ENCODE measurements around the gene PHOSPHO1.
A peak's percentile ranks its signal among the peaks of the same experiment; 100 is the strongest.

PHOSPHO1 gene

DNA sequence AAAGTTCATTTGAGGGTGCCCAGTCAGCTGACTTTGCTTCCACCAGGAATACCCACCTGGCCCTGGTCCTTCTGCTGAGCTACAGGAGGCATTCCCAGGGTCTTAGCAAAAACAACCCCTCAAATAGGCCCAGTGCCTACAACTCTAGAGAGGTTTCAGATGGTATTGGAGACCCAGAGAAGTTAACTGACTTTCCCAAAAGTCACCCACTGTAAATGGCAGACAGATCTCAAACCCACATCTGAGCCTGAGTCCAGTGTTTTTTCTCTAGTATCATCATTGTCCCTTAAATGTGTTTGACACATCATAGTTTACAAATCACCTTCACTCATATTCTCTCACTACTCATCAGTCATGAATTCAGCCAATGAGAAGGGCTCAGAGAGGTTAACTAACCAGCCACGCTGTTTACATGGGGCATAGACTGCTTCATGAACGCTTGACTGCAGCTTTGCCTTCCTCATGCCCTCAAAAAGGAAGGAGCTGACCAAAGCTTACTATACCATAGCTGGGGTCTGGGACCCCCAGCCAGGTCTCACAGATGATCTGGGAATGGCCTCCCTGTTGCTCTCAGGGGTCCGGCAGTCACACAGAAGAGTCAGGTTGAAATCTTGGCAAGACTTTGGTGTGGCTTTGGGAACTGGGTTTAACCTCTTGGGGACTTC is 3.7 kb downstream of the PHOSPHO1 start:
- peaks cover 85% of the 10 kb centered on the region for H3K27me3 ChIP-seq (ENCODE audit: control insufficient read depth, insufficient read depth, low read length)
- no peak overlapping the region for H3K9ac ChIP-seq (ENCODE audit: low read depth, low read length)

DNA sequence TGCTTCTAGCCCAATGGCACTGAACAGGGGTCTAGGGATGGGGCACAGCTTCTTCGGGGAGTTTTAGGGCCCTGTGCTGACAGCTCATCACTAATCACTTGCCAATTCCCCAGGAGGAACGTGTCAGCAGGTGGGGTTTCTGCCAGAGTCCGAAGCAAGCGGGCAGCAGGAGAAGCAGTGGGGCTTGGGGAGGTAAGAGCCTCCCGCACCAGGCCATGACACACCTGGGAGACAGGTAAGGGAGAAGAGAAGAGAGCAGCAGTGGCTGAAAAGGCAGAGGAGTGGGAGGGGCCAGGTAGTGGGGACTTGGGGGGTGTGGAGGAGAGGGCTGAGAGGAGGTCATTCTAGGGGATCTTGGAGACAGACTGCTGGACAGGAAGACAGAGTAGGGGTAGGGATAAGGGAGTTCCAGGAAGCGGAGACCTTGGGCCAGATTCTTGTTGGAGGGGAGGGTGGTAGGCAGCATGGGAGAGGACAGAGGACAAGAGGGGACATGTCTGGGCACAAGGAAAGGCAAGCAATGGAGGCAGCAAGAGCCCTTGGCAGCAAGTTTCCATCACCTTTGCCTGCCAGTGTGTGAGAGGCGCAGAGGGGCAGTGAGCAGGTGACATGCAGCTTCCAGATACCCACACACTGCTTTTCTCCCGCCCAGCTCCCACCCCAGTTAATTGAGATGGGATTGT is 4.9 kb downstream of the PHOSPHO1 start:
- Histone ChIP-seq H3K27me3 (ENCODE audit: control insufficient read depth, insufficient read depth, low read length) (peaks cover 76% of the 10 kb centered on the region), H3K36me3 (ENCODE audit: control insufficient read depth, insufficient read depth, low read length) (no peaks in the 10 kb centered on the region), H3K4me1 (ENCODE audit: control insufficient read depth, insufficient read depth, low read length) (peaks cover 4% of the 10 kb centered on the region), H3K4me3 (ENCODE audit: low read depth, low read length) (no peak overlapping the region), H3K9ac (ENCODE audit: low read depth, low read length) (no peak overlapping the region), H3K9me3 (ENCODE audit: control insufficient read depth, insufficient read depth, low read length) (no peaks in the 10 kb centered on the region)

More for the DNA sequence above, 3.7 kb downstream of the PHOSPHO1 start:
- H3K9me3 ChIP-seq (ENCODE audit: control insufficient read depth, insufficient read depth, low read length), result no peaks in the 10 kb centered on the region
- H3K36me3 ChIP-seq (ENCODE audit: control insufficient read depth, insufficient read depth, low read length), result no peaks in the 10 kb centered on the region
- H3K4me1 ChIP-seq (ENCODE audit: control insufficient read depth, insufficient read depth, low read length), result peaks cover 4% of the 10 kb centered on the region
- no peak overlapping the region for H3K4me3 ChIP-seq (ENCODE audit: low read depth, low read length)

DNA sequence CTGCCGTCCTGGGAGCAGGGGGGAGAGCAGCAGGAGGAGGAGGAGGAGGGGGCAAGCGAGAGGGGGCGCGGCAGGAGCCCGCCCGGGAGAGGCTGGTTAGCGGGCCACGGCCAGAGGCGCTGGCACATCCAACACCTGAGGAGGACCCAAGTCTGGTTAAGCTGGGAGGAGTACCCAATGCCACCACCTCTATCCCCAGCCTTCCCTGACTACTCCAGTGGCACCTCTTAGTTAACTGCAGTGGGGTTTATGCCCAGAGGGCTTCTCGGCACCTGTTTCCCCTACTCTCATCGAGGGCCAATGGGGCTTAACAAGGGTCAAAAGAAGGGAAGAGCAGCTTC is 5.6 kb downstream of the PHOSPHO1 start:
- peak overlapping the region; percentile 49 for H3K4me3 ChIP-seq (ENCODE audit: low read depth, low read length)
- no peak overlapping the region for H3K9ac ChIP-seq (ENCODE audit: low read depth, low read length)
- no peaks in the 10 kb centered on the region for H3K36me3 ChIP-seq (ENCODE audit: control insufficient read depth, insufficient read depth, low read length)
- no peaks in the 10 kb centered on the region for H3K9me3 ChIP-seq (ENCODE audit: control insufficient read depth, insufficient read depth, low read length)
- peaks cover 71% of the 10 kb centered on the region for H3K27me3 ChIP-seq (ENCODE audit: control insufficient read depth, insufficient read depth, low read length)
- peaks cover 4% of the 10 kb centered on the region for H3K4me1 ChIP-seq (ENCODE audit: control insufficient read depth, insufficient read depth, low read length)

DNA sequence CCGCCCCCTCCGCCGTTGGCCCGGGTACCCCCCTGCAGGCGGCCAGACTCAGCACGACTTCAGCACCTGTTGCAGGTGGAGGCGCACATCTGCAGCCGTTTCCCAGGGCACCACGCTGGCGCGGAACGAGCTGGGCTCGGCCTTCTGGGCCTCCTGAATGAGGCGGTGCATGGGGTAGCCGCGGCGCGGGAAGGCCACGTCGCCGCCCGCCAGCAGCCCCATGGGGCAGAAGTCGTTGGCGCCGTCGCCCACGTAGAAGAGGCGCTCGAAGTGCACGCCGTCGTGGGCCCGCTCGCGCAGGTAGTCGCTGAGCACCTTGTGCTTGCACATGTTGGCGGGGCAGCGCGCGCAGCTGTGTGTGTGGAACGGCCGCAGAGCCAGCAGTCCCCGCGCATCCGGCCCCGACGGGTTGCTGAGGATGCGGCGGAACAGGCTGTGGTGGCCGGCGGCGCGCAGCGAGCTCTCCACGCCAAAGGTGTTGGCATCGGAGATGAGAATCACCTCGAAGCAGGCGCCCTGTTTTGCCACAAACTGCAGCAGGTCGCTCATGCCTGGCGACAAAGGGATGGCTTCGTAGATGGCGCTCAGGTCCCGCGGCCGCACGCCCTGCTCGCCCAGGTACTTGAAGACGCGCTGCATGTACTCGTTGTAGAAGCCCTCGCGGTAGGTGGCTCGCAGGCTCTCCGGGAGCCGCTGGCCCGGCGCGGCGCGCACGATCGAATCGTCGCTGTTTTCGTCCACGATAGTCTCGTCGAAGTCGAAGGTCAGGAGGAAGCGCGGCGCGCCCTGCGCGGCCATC is 6.2 kb downstream of the PHOSPHO1 start:
- Histone ChIP-seq H3K9ac (ENCODE audit: low read depth, low read length) (no peak overlapping the region), H3K36me3 (ENCODE audit: control insufficient read depth, insufficient read depth, low read length) (no peaks in the 10 kb centered on the region), H3K9me3 (ENCODE audit: control insufficient read depth, insufficient read depth, low read length) (no peaks in the 10 kb centered on the region), H3K4me3 (ENCODE audit: low read depth, low read length) (peak overlapping the region; percentile 49), H3K27me3 (ENCODE audit: control insufficient read depth, insufficient read depth, low read length) (peaks cover 65% of the 10 kb centered on the region), H3K4me1 (ENCODE audit: control insufficient read depth, insufficient read depth, low read length) (peaks cover 4% of the 10 kb centered on the region)

DNA sequence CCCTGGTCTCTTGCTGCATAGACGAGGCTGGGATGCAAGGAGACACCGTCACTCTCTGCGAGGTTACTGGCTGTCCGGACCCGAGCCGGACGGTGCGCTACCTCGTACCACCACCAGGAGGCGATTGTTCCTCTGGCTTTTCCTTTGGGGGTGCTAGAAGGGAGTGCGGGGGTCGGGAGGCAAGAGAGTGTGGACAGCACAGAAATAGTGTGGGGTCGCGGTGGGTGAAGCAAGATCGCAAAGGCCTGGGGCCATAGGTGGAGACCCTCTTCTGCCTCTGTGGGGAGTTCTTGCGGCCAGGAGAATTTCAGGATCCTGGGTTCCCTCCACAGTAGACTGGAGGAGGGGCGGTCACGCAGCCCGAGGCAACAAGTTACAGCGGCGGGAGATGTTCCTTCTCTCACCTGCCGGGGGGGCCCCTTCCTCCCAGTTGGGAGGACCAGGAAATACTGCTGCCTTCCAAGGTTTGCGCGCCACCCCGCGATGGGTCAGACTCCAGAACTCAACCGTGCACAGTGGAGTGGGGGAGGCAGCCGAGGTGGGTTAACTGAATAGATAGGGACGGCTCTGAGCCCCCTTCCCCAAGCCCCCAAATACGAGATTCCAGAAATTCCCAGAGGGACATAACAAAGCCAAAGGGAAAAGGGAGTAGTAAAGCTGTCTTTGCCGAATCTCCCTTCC is 6.9 kb downstream of the PHOSPHO1 start:
- H3K9ac ChIP-seq (ENCODE audit: low read depth, low read length), result peak overlapping the region; percentile 5
- H3K27me3 ChIP-seq (ENCODE audit: control insufficient read depth, insufficient read depth, low read length), result peaks cover 58% of the 10 kb centered on the region
- H3K9me3 ChIP-seq (ENCODE audit: control insufficient read depth, insufficient read depth, low read length), result no peaks in the 10 kb centered on the region
- H3K4me1 ChIP-seq (ENCODE audit: control insufficient read depth, insufficient read depth, low read length), result peaks cover 4% of the 10 kb centered on the region
- H3K4me3 ChIP-seq (ENCODE audit: low read depth, low read length), result peak overlapping the region; percentile 49
- no peaks in the 10 kb centered on the region for H3K36me3 ChIP-seq (ENCODE audit: control insufficient read depth, insufficient read depth, low read length)

DNA sequence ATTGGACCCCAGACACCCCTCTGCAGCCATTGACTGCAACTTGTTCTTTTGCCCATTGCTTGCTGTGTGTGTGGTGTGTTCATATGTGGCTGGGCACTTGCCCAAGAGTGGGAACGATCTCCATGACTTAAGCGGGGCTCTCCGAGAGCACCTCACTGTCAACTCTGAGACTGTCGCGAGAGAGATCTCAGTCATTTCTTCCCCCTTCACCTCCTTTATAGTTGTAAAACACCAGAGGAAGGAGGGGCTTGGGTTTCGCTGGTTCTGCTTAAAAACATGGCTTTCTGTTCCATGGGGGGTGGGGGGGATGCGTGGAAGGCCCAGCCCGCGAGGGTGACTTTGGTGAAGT is 7.4 kb downstream of the PHOSPHO1 start:
- Histone ChIP-seq H3K27me3 (ENCODE audit: control insufficient read depth, insufficient read depth, low read length) (peaks cover 56% of the 10 kb centered on the region), H3K36me3 (ENCODE audit: control insufficient read depth, insufficient read depth, low read length) (no peaks in the 10 kb centered on the region), H3K4me3 (ENCODE audit: low read depth, low read length) (peak overlapping the region; percentile 49), H3K4me1 (ENCODE audit: control insufficient read depth, insufficient read depth, low read length) (peaks cover 4% of the 10 kb centered on the region), H3K9ac (ENCODE audit: low read depth, low read length) (no peak overlapping the region), H3K9me3 (ENCODE audit: control insufficient read depth, insufficient read depth, low read length) (no peaks in the 10 kb centered on the region)

DNA sequence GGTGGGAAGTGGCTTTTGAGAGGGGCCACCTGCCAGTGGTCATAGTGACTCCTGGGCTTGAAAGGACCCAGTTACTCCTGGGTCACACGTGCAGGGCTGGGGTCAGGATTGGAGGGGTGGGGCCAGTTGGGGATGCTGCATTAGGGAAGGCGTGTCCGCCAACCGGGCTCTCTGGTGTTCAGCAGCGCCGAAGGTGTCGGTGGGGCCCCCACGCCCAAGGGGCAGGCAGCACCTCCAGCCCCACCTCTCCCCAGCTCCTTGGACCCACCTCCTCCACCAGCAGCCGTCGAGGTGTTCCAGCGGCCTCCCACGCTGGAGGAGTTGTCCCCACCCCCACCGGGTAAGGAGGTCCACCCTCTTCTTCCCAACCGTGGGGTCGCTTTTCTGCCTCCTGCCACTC is 10.6 kb downstream of the PHOSPHO1 start:
- Histone ChIP-seq H3K27me3 (ENCODE audit: control insufficient read depth, insufficient read depth, low read length) (peaks cover 26% of the 10 kb centered on the region), H3K4me1 (ENCODE audit: control insufficient read depth, insufficient read depth, low read length) (peaks cover 2% of the 10 kb centered on the region), H3K36me3 (ENCODE audit: control insufficient read depth, insufficient read depth, low read length) (no peaks in the 10 kb centered on the region), H3K4me3 (ENCODE audit: low read depth, low read length) (no peak overlapping the region), H3K9me3 (ENCODE audit: control insufficient read depth, insufficient read depth, low read length) (no peaks in the 10 kb centered on the region), H3K9ac (ENCODE audit: low read depth, low read length) (no peak overlapping the region)

DNA sequence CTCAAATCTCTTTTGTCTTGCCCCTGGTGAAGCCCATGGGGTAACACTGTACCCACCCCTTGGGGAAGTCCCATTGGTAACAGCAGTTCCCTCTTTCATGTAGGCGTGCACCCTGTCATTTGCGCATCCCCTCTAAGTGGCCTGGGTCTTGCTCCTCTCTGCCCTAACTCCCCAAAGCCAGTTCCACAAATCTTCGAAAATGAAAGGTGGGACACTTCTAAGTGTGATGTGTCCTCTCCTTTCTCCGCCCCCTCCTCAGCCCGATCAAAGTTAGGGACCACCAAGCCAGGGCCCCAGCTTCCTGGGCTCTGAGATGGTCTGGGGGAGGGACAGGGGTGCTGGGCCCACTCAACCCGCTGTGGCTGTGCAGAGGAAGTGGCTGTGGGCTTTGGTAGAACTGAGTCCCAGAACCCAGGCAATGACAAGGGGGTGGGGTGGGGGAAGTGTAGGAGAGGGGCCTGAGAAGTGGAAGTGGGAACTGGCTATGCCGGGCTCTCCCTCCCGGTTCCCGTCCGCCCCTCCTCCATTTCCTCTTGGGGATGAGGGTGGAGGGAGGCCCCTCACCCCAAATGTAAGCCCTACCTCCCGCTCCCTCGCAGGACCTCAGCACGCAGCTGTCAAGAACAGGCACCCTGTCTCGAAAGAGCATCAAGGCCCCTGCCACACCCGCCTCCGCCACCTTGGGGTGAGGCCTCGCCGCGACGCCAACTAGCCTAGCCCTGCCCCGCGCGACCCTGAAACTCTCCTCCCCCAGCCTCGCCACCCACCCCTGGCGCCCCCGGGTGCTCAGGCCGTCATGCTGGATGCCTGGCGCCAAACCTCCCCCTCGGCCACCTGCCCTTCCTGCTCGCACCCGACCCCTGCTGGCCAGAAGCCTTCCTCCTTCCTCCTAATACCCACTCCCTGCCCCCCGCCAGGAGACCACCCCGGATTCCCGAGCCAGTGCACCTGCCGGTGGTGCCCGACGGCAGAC is 11.4 kb downstream of the PHOSPHO1 start:
- Histone ChIP-seq H3K4me3 (ENCODE audit: low read depth, low read length) (no peak overlapping the region), H3K9ac (ENCODE audit: low read depth, low read length) (no peak overlapping the region), H3K9me3 (ENCODE audit: control insufficient read depth, insufficient read depth, low read length) (no peaks in the 10 kb centered on the region), H3K27me3 (ENCODE audit: control insufficient read depth, insufficient read depth, low read length) (peaks cover 19% of the 10 kb centered on the region), H3K4me1 (ENCODE audit: control insufficient read depth, insufficient read depth, low read length) (peaks cover 2% of the 10 kb centered on the region), H3K36me3 (ENCODE audit: control insufficient read depth, insufficient read depth, low read length) (no peaks in the 10 kb centered on the region)

DNA sequence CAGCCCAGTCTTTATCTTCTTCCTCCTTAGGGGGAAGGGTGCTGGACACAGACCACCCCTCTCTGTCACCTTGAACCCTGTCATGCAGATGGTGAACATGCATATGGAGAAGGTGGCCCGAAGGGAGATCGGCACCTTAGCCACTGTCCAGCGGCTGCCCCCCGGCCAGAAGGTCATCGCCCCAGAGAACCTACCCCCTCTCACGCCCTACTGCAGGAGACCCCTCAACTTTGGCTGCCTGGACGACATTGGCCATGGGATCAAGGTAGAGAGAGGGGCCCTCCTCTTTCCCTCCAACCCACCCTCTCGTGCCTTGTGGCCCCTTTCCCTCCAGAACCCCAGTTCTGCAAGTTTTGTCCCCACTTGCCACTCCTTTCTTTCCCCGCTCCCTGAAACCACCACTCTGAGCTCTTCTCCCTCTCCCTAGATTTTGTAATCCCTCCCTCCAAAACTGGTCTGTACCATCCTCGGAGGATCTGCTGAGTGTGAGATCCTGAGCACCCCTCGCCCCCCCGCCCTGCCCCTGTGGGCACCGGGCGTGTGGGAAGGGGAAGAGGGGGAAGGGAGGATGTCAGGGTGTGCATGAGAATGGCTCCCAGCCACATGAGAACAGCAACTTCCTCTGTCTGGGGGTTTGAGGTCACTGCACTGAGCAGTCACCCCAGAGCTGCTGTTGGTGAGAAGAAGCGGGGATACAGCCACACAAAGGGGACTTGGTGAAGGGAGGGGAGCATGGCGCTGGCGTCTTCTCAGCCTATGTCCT is 12.8 kb downstream of the PHOSPHO1 start:
- H3K9ac ChIP-seq (ENCODE audit: low read depth, low read length), result no peak overlapping the region
- H3K36me3 ChIP-seq (ENCODE audit: control insufficient read depth, insufficient read depth, low read length), result no peaks in the 10 kb centered on the region
- peaks cover 9% of the 10 kb centered on the region for H3K27me3 ChIP-seq (ENCODE audit: control insufficient read depth, insufficient read depth, low read length)
- no peaks in the 10 kb centered on the region for H3K9me3 ChIP-seq (ENCODE audit: control insufficient read depth, insufficient read depth, low read length)
- peaks cover 2% of the 10 kb centered on the region for H3K4me1 ChIP-seq (ENCODE audit: control insufficient read depth, insufficient read depth, low read length)
- H3K4me3 ChIP-seq (ENCODE audit: low read depth, low read length), result no peak overlapping the region

DNA sequence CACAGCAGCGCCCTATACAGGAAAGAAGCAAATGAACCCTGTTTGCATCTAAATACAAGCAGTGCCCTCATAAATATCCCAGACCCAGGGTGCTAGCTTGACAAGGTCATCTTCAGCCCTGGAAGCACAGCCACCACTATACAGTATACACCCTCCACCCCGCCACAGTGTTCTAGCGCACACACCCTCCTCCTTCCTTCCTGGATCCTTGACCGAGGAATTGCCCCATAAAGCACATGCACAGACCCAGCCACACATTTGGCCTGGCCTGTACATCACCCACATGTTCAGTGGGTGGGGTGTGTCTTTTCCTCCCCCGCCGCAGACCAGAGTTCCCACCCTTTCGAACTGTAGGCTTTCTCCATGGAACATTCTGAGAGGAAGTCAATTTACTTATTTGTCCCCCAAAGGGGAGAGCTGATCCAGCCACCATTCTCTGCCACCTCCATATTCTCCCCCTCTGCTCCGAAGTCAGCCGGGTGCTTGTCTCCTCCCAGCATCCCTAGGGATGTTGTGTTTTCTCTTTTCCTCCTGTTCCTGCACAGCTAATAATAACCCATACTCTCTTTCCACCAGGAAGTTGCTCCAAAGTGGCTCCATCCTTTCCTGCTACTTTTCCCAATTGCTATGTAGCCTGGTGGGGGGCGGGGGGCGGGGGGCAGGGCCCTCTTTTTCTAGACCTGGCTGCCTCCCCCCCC is 13.5 kb downstream of the PHOSPHO1 start:
- peaks cover 5% of the 10 kb centered on the region for H3K27me3 ChIP-seq (ENCODE audit: control insufficient read depth, insufficient read depth, low read length)
- H3K4me1 ChIP-seq (ENCODE audit: control insufficient read depth, insufficient read depth, low read length), result peaks cover 2% of the 10 kb centered on the region
- H3K4me3 ChIP-seq (ENCODE audit: low read depth, low read length), result no peak overlapping the region
- no peaks in the 10 kb centered on the region for H3K36me3 ChIP-seq (ENCODE audit: control insufficient read depth, insufficient read depth, low read length)
- no peaks in the 10 kb centered on the region for H3K9me3 ChIP-seq (ENCODE audit: control insufficient read depth, insufficient read depth, low read length)
- no peak overlapping the region for H3K9ac ChIP-seq (ENCODE audit: low read depth, low read length)

All from iPS-15b (cell line).